Stimulated activated CD8-positive, alpha-beta memory T cell treated with anti-CD3 and anti-CD28 coated beads, Interleukin-15, amount 100 ng/mL, for 24 hours (primary cell): ENCODE data around the gene ASGR1.

Source experiments
- DNase-seq: peaks from one replicate; pipeline ENCODE4 v3.0.0-alpha.2; 2020; ENCODE audit warnings: low read depth

The ASGR1 gene, protein sequence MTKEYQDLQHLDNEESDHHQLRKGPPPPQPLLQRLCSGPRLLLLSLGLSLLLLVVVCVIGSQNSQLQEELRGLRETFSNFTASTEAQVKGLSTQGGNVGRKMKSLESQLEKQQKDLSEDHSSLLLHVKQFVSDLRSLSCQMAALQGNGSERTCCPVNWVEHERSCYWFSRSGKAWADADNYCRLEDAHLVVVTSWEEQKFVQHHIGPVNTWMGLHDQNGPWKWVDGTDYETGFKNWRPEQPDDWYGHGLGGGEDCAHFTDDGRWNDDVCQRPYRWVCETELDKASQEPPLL

DNA sequence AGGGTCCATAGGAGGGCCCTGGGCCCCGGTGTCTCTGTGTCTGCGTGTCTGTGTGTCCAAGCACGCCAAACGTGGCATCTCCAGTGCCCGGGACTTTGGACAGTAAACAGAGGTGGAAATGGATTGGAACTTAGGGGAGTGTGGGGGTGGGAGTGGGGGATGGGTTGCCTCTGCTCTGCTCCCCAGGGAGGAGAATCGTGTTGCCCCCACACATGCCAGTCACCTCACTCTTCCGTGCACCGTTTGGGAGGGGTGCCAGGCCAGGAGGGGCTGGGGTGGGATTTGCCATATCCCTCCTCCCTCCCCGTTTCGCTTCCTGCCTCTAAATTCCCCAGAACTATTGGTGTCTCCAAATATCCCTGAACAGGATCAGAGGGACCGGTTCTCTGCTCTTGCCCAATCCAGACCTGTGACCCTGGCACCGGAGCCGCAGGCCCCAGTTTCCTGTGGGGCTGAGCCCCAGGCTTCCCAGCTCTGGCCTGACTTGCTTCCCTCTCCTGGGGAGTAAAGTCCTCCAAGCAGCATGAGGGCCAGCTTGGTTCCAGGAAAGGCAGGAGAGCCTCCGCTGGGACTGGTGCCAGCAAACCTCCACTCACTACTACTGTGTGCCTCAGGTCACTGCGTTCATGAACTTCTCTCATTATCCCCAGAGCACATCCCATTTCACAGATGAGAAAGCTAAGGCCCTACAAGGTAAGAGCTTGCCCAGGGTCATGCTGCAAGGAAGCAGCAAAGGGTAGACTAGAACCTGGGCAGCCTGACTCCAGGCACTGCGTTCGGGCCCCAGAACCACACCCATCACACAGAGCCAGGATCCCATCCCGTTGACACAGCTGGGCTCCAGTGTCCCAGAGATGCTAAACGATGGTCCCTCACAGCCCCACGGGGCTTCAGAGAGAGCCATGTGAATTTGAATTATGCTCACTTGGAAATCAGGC, at the start of gene ASGR1:
ASGR1 (minus strand) TSS at position 54 of the 938 bp plus-strand sequence. CDS start 807 bp downstream, outside the sequence.
- no peak for DNase-seq

DNA sequence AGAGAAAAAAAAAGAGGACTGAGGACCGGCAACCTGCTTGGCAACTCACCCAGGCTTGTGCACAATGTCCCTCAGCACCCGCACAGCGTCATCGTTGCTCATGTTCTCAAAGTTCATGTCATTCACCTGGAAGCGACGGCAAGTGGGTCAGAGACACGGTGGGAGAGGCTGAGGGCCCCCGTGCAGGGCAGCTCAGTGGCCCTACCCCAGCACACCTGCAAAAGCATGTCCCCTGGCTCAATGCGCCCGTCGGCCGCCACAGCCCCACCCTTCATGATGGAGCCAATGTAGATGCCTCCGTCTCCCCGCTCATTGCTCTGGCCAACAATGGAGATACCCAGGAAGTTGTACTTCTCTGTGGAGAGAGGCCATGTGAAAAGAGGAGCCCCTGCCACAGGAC, 49.8 kb upstream of the ASGR1 start:
- DNase-seq = no peak

DNA sequence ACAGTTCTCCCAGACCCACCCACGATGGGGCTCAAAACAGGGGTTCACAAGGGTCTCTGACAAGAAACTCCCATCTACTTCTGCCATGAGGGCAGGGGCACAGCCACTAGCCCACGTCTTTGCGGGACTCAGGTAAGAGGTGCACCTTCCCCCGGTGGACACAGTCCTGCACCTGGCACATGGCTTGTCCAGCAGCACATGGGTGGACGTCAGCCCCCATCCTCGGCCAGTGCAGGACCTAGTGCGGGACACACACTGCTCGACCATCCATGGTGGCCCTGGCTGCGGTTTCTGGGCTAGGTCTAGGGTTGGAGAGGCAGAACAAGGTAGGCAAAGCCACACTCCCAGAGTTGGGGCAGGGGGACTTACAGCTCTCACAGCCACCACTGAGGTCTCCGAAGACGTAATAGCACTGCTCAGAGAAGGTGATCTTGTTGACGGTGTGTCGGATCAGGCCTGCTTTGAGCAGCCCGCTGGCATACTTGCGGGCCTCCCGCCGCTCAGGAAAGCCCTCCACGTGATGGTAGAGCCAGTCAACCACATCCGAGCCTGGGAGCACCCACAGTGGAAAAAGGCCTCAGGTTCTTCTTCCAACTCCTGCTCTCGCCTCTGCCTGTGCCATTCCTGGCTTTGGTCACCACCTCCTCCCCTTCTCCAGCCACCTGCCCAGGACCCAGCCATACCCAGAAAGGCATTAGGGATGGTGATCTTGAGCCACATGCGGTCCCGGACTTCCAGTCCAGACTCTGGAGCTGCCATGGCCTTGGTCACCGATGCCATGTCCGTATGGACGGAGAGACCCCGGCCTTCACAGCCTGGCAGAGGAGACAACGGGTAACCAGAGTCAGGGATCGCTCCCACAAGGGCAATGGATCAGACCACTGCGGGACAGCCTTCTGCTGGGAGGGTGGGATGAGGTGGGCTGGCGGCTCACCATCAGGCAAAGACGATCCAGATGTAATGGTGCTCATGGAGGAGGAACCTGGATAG, 47.8 kb upstream of the ASGR1 start:
- no peak for DNase-seq

DNA sequence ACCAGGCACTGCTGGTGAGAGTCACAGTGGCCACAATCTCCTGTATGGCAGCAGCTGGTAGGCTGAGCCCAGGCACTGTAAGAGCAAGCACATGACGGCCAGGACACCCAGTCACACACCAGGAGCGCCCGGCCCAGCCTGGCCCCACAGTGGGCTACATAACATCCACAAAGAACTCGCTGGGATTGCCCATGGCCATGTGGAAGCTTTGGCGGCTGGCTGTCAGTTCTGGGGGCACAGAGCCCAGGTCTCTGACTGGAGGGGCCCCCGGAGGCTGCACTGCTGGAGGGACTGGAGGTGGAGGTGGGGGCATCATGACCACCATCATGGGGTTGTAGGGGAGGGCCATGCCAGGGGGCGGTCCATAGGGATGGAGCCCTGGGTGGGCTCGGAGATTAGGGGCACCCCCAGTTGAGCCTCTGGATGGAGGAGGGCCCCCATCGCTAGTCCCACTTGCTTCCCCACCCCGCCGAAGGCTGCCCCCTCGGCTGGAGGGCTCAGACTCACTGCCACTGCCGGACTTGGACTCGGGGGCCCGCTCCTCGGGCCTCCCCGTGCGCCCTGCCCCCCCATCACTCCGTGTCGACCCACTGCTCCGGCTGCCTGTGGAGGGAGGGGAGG, 46.7 kb upstream of the ASGR1 start:
- DNase-seq = no peak

DNA sequence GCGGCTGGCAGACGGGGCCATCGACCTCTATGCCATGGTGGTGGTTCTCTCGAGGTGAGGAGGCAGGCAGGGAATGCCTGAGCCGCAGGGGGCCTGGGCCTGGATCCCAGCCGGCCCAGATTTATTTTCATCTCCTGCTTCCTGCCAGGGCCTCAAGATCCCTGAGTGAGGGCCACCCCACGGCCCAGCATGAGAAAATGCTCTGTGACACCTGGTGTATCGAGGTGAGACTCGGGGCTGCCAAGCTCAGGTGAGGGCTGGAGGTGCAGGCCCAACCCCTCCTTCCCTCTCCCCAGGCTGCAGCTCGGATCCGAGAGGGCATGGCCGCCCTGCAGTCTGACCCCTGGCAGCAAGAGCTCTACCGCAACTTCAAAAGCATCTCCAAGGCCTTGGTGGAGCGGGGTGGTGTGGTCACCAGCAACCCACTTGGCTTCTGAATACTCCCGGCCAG, 45.5 kb upstream of the ASGR1 start:
- no peak for DNase-seq

DNA sequence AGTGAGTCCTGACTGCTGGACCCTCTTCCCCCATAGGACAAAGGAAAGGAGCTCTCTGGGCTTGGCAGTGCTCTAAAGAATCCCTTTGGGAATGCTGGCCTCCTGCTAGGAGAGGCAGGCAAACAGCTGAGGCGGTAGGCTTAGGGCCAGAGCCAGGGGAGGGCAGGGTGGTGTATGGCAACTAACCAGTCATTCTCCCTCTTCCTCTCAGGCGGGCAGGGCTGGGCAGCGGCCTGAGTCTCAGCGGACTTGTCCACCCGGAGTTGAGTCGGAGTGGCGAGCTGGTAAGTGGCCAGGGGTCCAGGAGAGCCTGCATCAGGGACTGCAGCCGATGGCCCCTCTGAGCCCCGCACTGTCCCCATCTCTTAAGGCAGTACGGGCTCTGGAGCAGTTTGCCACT, 44.9 kb upstream of the ASGR1 start:
- DNase-seq = no peak

DNA sequence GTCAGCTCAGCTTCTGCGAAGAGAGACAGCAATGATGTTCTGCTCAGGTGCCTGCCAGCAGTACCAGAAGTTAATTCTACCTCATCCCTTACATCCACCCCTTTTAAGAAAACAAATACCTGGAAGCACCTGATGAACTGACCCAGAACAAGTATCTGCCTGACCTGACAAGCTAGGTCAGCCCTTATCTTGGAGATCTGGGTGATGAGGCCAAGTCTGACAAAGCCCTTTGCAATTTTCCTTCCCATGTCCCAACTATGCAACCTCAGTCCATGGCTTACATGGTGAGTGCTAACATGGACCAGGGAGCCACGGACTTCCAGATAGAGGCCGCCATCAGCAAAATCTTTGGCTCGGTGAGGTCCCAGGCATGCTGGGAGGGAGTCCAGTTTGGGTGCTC, 44.2 kb upstream of the ASGR1 start:
- no peak for DNase-seq

DNA sequence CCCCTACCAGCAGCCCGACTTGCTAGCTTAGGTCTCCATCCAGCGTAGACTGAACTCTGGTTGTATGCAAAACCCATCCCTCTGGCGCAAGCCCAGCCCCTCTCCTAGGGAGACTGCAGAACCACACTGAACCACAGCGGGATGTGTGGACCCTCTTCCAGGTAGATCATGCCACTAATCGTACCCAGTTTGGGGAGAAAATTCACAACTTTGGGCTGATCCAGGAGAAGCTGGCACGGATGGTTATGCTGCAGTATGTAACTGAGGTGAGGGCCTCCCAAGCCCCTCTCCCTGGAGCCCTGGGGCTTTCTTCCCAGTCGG, 43.8 kb upstream of the ASGR1 start:
- DNase-seq = no peak

DNA sequence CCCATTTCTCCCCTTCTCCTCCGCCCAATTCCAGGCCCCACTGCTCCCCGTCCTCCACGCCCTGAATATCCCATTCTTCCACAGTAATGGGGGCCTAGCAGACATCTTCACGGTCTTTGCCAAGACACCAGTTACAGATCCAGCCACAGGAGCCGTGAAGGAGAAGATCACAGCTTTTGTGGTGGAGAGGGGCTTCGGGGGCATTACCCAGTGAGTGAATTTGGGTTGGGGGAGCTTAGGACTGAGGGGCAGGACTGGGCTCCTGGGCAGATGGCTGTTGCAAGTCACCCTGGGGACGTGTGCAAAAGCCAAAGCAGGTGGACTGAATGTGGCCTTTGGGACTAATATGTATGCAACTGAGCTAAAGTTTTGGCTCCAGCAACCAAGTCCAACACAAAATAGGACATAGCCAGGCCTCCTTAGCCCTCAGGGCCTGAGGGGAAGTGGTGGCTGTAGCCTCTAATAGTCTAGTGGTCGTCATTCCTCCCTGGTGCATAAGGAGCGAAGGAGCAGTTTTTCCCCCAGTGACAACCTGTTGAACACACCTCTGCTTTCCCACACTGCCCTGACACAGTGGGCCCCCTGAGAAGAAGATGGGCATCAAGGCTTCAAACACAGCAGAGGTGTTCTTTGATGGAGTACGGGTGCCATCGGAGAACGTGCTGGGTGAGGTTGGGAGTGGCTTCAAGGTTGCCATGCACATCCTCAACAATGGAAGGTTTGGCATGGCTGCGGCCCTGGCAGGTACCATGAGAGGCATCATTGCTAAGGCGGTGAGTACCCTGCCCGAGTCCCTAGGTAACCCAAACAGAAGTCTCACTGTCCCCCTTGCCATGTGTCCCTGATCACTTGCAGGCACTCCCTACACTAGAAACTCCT, 43.2 kb upstream of the ASGR1 start:
- DNase-seq = no peak

DNA sequence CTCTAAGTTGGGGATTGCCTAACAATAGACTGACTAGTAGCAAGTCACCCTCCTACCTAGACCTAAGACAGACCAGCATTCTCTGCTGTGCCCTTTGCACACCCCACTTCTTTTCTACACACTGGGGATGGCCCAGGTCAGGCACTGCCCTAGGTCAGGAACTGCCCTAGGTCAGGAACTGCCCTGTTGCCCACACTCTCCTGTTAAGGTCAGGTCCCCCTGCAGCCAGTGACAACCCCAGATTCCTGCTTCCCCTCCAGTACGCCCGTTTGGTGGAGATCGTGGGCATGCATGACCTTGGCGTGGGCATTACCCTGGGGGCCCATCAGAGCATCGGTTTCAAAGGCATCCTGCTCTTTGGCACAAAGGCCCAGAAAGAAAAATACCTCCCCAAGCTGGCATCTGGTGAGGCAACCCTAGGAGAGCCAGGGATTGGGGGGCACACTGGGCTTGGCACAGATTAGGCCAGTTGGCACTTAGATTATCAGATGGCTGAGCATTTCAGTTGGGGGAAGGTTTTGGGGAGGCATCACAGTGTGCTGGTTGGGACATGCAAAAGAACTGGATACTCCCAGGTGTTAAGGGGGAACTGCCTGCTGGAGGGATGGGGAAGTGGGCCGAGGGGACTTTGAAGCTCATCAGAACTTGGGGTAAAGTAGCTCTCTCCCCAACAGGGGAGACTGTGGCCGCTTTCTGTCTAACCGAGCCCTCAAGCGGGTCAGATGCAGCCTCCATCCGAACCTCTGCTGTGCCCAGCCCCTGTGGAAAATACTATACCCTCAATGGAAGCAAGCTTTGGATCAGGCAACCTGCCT, 42.3 kb upstream of the ASGR1 start:
- no peak for DNase-seq

DNA sequence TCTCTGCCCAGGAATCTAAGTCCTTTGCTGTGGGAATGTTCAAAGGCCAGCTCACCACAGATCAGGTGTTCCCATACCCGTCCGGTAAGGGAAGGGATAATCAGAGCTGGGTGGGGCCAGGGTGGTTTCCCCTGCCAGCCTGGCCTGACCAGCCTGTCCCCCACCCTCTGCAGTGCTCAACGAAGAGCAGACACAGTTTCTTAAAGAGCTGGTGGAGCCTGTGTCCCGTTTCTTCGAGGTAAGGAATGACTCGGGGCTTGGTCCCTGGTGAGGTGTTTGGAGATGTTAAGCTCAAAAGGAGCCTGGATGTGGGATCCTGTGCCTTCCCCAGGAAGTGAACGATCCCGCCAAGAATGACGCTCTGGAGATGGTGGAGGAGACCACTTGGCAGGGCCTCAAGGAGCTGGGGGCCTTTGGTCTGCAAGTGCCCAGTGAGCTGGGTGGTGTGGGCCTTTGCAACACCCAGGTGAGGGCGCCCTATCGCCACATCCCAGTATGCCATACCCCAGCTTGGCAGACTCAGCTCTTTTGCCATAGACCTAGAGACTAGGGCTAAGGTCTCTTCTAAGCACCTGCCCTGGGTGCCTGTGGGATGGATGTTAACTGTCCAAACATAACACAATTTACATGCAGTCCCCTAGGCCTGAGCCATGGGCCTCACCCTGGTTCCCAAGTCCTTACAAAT, 41.6 kb upstream of the ASGR1 start:
- DNase-seq = no peak

DNA sequence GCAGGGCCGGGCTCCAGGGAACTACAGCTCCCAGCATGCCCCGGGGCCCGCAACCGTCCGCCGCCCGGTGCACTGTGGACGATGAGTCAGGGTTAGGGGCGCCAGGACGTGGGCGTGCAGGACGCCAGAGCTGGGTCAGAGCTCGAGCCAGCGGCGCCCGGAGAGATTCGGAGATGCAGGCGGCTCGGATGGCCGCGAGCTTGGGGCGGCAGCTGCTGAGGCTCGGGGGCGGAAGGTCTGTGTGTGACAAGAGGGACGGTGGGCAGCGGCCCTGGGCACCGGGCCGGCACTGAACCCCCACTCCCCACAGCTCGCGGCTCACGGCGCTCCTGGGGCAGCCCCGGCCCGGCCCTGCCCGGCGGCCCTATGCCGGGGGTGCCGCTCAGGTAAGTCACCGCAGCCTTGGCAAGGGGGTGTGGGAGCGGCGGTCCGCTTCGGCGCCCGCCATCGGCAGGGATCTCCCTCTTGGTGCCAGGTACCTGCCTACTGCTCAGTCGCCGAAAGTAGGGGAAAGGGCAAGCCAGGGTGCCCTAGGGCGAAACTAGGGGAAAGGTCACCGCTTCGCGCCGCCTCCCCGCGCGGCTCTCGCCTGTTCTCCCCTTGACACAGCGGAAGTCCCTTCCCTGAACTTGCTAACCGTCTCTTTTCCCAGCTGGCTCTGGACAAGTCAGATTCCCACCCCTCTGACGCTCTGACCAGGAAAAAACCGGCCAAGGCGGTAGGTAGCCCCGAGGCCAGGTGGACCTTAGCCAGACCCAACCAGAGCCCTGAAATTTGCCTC, 40.8 kb upstream of the ASGR1 start, which contains the start of the genes ACADVL and DLG4:
ACADVL (plus strand) TSS at position 127 of the 781 bp plus-strand sequence; CDS start at position 174, 47 bp downstream.
DLG4 (minus strand) TSS at position 25 of the 781 bp plus-strand sequence.
- DNase-seq = peak; percentile 60

DNA sequence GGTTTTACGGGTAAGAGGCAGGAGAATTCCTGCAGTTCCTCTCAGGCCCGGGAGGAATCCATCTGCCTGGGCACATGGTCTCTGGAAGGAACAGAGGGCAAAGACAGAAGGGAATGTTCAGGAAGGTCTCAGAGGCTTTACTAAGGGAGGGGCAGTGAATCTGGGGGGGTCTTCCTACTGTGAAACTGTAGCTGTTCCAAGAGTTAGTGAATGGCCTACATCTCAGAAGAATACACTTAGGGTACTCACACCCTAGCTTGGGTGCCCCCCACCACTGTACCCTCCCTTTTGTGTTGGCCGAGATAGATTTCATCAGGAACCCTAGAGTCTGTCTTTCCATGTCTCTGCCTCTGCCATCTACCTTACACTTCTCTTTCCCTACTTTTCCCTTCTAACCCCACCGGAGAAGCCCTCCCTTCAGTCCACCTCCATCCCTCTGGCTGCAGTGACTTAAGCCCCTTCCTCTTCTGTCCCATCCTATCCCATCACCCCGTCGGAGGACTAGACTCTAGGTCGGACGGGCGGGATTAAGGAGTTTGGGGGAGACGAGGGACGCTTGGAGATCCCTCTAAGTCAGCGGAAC, 40.1 kb upstream of the ASGR1 start:
- no peak for DNase-seq

DNA sequence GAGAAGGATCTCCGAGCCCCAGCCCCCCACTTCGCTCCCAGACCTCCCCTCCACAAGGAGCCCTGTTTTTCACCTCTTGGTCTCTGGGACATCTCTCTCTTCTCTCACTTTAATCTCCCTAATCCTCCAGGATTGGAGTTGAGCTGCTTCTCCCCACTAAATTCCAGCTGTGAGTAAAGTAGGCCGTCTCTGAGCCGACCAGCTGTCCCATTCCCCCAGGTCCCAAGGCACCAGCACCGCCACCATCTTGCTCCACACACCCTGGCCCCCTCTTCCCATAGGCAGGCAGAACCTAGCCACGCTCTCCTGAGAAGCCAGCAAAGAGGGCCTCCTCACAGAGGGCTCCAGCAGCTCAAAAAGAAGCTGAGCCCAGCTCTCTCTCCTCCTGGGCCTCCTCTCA, 39.6 kb upstream of the ASGR1 start:
- DNase-seq = no peak

DNA sequence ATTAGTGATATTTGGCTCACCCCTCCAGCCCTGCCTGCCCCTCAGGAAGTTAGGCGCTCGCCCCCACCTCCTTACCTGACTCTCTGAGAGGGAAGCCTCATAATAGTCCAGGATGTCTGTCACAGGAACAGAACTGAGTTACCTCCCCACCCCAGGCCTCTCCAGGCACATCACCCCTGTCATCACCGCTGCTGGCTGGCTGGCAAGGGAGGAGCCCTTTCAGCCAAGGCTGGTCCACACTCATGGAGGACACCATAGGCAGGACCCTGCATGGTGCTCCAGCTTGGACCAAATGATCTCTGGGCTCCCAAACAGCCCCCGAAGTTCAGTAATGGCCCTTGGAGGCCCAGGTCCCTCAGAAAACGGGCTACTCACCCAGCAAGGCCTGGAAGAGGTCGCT, 39.0 kb upstream of the ASGR1 start:
- DNase-seq = no peak

DNA sequence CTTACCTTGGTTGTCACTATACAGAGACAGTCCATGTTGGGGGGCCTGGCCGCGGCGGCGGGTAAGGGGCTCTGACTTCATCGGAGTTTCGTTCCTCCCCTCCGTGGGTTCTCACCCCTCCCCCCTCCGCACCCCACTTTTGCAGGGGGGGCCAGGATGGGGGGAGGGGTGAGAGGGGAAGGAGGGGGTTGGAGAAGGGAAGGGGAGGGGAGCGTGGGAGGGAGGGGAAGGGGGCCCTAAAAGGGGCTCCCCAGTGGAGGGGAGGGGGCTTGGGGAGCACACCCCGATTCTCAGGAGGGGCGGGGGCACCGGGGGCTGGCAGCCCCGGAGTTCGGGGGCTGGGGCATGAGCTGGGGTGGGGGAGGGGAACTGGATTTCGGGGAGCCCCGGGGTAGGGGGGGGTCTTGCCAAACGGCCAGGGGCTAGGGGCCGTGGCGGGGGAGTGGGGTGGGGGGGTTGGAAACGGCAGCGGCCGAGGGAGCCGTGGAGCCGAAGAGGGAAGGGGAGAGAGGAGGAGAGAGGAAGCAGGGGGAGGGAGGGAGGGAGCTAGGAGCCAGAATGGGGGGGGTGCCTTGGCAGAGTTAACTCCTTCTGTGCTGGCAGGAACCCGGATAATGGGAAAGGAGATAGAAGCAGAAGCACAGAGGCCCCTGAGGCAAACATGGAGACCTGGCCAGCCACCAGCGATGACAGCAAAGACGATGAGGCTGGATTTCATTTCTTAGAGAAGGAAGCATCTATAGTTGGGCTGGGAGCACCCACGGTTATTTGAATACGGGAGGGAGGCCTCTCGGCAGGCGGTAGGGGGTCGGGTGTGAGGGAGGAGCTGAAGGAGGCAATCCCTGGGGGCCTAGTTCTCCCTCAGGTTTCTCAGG, 38.2 kb upstream of the ASGR1 start:
- DNase-seq = no peak
